WTC11 (cell line): ENCODE measurements around the gene SNX19. TPM values are rescaled to one million over a fixed set of nuclear protein-coding genes. Genes with fewer than 3 reads are reported as not detected.

Experiments used
- ATAC-seq: fragments of 200-7000 bp; cut with Tn5 transposase; 2 replicates; pipeline ENCODE4 v1.10.0; 2021; ENCODE audit warnings: mild to moderate bottlenecking, moderate library complexity
- CTCF ChIA-PET: fragments of 300-600 bp; sonication (Branson Sonifier 250); formaldehyde crosslinking; loops from one replicate; lab custom pipeline; 2021; ENCODE audit warnings: antibody characterized with exemption; lab: Charles Lee
- POLR2A ChIA-PET: fragments of 350-600 bp; sonication (Branson Sonifier 250); formaldehyde crosslinking; loops from one replicate; lab custom pipeline; 2021; ENCODE audit warnings: antibody characterized with exemption; lab: Charles Lee
- DNase-seq: peaks from one replicate; pipeline ENCODE4 v3.0.0; 2021; ENCODE audit warnings: low spot score
- H3K27ac Mint-ChIP-seq: 2 replicates; pipeline ENCODE4 v1.8.0; 2021; ENCODE audit warnings: mixed read lengths
- H3K27me3 Mint-ChIP-seq: 2 replicates; pipeline ENCODE4 v1.8.0; 2021; ENCODE audit warnings: low read depth, mild to moderate bottlenecking, moderate library complexity, mixed read lengths
- H3K36me3 Mint-ChIP-seq: 2 replicates; pipeline ENCODE4 v1.8.0; 2021; ENCODE audit warnings: mixed read lengths
- H3K4me1 Mint-ChIP-seq: 2 replicates; pipeline ENCODE4 v1.8.0; 2022; ENCODE audit warnings: mixed read lengths
- H3K4me3 Mint-ChIP-seq: 2 replicates; pipeline ENCODE4 v1.8.0; 2021; ENCODE audit warnings: mild to moderate bottlenecking, moderate library complexity, mixed read lengths
- H3K9me3 Mint-ChIP-seq: 2 replicates; pipeline ENCODE4 v1.8.0; 2021; ENCODE audit warnings: mixed read lengths
- CBFB ChIP-seq: sonication (generic); formaldehyde crosslinking; IDR thresholded peaks from 2 replicates; pipeline ENCODE4 v1.8.1; 2022; ENCODE audit warnings: mild to moderate bottlenecking, low read depth, missing genetic modification reagents
- CREB1 ChIP-seq: sonication (generic); formaldehyde crosslinking; IDR thresholded peaks from 2 replicates; pipeline ENCODE4 v1.8.0; 2023; ENCODE audit warnings: mild to moderate bottlenecking, missing genetic modification reagents
- FOXP1 ChIP-seq: sonication (generic); formaldehyde crosslinking; IDR thresholded peaks from 2 replicates; pipeline ENCODE4 v1.8.0; 2022; ENCODE audit warnings: missing genetic modification reagents, mild to moderate bottlenecking, moderate library complexity, borderline replicate concordance
- HMGA2 ChIP-seq: fragments of 250-450 bp; sonication (Bioruptor Pico); IDR thresholded peaks from 2 replicates; pipeline ENCODE4 v1.4.0; 2021; ENCODE audit warnings: mild to moderate bottlenecking, moderate library complexity
- JAZF1 ChIP-seq: fragments of 250-450 bp; sonication (Bioruptor Pico); IDR thresholded peaks from 2 replicates; pipeline ENCODE4 v1.9.0; 2021; ENCODE audit warnings: moderate library complexity, mild to moderate bottlenecking, inconsistent platforms
- NFYB ChIP-seq: sonication (generic); formaldehyde crosslinking; conservative IDR thresholded peaks from 2 replicates; pipeline ENCODE4 v1.8.0; 2022; ENCODE audit warnings: low read depth, missing genetic modification reagents
- NR2C2 ChIP-seq: sonication (generic); formaldehyde crosslinking; IDR thresholded peaks from 2 replicates; pipeline ENCODE4 v1.8.0; 2022; ENCODE audit warnings: mild to moderate bottlenecking, missing genetic modification reagents
- OVOL2 ChIP-seq: fragments of 250-450 bp; sonication (Bioruptor Pico); IDR thresholded peaks from 2 replicates; pipeline ENCODE4 v1.9.0; 2021; ENCODE audit warnings: mild to moderate bottlenecking, borderline replicate concordance
- RORB ChIP-seq: fragments of 250-450 bp; sonication (Bioruptor Pico); IDR thresholded peaks from 2 replicates; pipeline ENCODE4 v1.9.0; 2021; ENCODE audit warnings: mild to moderate bottlenecking
- SMAD3 ChIP-seq: sonication (generic); formaldehyde crosslinking; IDR thresholded peaks from 2 replicates; pipeline ENCODE4 v1.8.0; 2022; ENCODE audit warnings: missing genetic modification reagents, mild to moderate bottlenecking, borderline replicate concordance
- TEAD4 ChIP-seq: sonication (generic); formaldehyde crosslinking; IDR thresholded peaks from 2 replicates; pipeline ENCODE4 v1.8.0; 2022; ENCODE audit warnings: mild to moderate bottlenecking, missing genetic modification reagents
- ZNF138 ChIP-seq: sonication (generic); formaldehyde crosslinking; conservative IDR thresholded peaks from 2 replicates; pipeline ENCODE4 v1.8.1; 2022; ENCODE audit warnings: mild to moderate bottlenecking, moderate library complexity, missing genetic modification reagents
- ZNF232 ChIP-seq: sonication (generic); formaldehyde crosslinking; IDR thresholded peaks from 2 replicates; pipeline ENCODE4 v1.8.0; 2022; ENCODE audit warnings: mild to moderate bottlenecking, missing genetic modification reagents
- ZNF317 ChIP-seq: sonication (generic); formaldehyde crosslinking; IDR thresholded peaks from 2 replicates; pipeline ENCODE4 v1.8.1; 2023; ENCODE audit warnings: low read depth, mild to moderate bottlenecking, moderate library complexity, missing genetic modification reagents, borderline replicate concordance
- total RNA-seq: library from RNA; stranded (reverse); gene quantifications from 3 replicates; pipeline ENCODE4 v1.2.3, GENCODE V29; 2021
- TF ChIP-seq, protein P1 (sequence below): sonication (generic); formaldehyde crosslinking; conservative IDR thresholded peaks from 2 replicates; pipeline ENCODE4 v1.8.1; 2023; ENCODE audit warnings: mild to moderate bottlenecking, low read depth, missing genetic modification reagents, moderate library complexity
- TF ChIP-seq, protein P2 (sequence below): fragments of 250-450 bp; sonication (Bioruptor Pico); IDR thresholded peaks from 2 replicates; pipeline ENCODE4 v2.1.2; 2022; ENCODE audit warnings: mild to moderate bottlenecking, moderate library complexity
- TF ChIP-seq, protein P3 (sequence below): fragments of 250-450 bp; sonication (Bioruptor Pico); IDR thresholded peaks from 2 replicates; pipeline ENCODE4 v1.9.0; 2021; ENCODE audit warnings: moderate library complexity, mild to moderate bottlenecking, inconsistent platforms, borderline replicate concordance
- TF ChIP-seq, protein P4 (sequence below): fragments of 250-450 bp; sonication (Bioruptor Pico); IDR thresholded peaks from 2 replicates; pipeline ENCODE4 v1.8.0; 2021; ENCODE audit warnings: mild to moderate bottlenecking
- TF ChIP-seq, protein P5 (sequence below): sonication (generic); formaldehyde crosslinking; IDR thresholded peaks from 2 replicates; pipeline ENCODE4 v1.8.0; 2022; ENCODE audit warnings: mild to moderate bottlenecking, missing genetic modification reagents
- TF ChIP-seq, protein P6 (sequence below): sonication (generic); formaldehyde crosslinking; IDR thresholded peaks from 2 replicates; pipeline ENCODE4 v1.8.0; 2023; ENCODE audit warnings: missing genetic modification reagents
- TF ChIP-seq, protein P7 (sequence below): fragments of 250-450 bp; sonication (Bioruptor Pico); IDR thresholded peaks from 2 replicates; pipeline ENCODE4 v1.9.0; 2021; ENCODE audit warnings: mild to moderate bottlenecking

The SNX19 gene
- total RNA-seq, 1 experiment from 2014 or later = 25.2 TPM

DNA sequence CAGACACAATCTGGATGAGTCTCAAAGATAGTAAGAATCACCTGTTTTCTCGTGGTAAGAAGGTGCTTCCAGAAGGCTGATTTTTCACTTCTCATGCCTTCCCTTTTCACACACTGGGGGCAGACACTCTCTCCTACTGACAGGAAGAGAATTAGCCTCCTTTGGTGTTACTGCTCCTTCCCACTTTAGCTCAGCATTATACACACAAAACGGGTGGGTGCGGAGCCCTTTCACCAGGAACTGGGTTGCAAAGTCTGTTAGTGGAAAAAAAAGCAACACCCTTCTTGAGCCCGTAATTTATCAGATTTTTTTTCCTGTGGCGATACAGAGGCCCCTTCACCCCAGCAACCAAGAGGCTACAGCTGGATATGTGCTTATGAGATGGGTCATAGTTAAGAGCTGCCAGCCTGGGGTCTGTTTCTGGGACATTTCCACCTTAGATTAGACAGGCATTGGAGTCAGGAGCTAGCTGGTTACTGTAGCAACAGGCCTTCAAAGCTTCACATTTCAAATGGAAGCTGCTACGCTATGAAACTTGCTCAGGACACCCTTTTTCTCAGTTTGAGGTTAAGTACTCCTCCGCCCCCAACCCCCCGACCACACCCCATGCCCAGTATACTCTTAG lies 48.1 kb downstream of the SNX19 start:
- H3K4me1 Mint-ChIP-seq = peaks cover 4% of the 10 kb centered on the region
- POLR2A ChIA-PET = no interaction called here
- H3K36me3 Mint-ChIP-seq = no peaks in the 10 kb centered on the region

DNA sequence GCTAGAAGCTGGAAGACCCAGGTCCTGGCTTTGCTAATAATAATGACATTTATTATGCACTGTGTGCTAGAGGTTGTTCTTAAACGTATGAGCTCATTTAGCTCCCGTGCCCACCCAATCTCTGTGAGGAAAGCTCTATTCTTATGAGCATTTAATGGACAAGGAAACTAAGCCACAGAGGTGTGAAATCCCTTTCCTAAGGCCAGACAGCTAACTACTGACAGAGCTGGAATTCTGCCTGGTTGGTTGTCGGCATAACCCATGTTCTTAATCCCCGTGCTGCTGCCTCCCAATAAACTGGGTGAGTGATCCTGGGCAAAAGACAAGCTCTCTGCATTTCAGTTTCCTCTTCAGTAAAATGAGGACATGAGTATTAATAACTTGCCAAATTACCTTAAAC lies 49.4 kb downstream of the SNX19 start:
- no peaks in the 10 kb centered on the region for H3K9me3 Mint-ChIP-seq
- ChIA-PET POLR2A (no interaction called here), CTCF (interaction anchor here (1.0 to 1.1 kb wide), 2 partner anchors 432 to 436 kb away, joined by 4 read pairs; no protein-coding TSS in a partner anchor)
- no peak overlapping the region for H3K27ac Mint-ChIP-seq
- H3K4me1 Mint-ChIP-seq = peaks cover 4% of the 10 kb centered on the region
- no peaks in the 10 kb centered on the region for H3K36me3 Mint-ChIP-seq
- peaks cover 4% of the 10 kb centered on the region; the same call in 1 of the 2 replicates for H3K27me3 Mint-ChIP-seq
- H3K4me3 Mint-ChIP-seq = no peak overlapping the region
- ATAC-seq = no peak
- DNase-seq = no peak
- TF ChIP-seq FOXP1 (CRISPR knock-in tag) (no peak), OVOL2 (CRISPR knock-in tag) (no peak), RORB (no peak), NFYB (CRISPR knock-in tag) (no peak), SMAD3 (CRISPR knock-in tag) (no peak), ZNF317 (CRISPR knock-in tag) (no peak), HMGA2 (no peak), ZNF138 (CRISPR knock-in tag) (no peak), JAZF1 (CRISPR knock-in tag) (no peak), CBFB (CRISPR knock-in tag) (no peak)
- TF ChIP-seq, protein P1, sequence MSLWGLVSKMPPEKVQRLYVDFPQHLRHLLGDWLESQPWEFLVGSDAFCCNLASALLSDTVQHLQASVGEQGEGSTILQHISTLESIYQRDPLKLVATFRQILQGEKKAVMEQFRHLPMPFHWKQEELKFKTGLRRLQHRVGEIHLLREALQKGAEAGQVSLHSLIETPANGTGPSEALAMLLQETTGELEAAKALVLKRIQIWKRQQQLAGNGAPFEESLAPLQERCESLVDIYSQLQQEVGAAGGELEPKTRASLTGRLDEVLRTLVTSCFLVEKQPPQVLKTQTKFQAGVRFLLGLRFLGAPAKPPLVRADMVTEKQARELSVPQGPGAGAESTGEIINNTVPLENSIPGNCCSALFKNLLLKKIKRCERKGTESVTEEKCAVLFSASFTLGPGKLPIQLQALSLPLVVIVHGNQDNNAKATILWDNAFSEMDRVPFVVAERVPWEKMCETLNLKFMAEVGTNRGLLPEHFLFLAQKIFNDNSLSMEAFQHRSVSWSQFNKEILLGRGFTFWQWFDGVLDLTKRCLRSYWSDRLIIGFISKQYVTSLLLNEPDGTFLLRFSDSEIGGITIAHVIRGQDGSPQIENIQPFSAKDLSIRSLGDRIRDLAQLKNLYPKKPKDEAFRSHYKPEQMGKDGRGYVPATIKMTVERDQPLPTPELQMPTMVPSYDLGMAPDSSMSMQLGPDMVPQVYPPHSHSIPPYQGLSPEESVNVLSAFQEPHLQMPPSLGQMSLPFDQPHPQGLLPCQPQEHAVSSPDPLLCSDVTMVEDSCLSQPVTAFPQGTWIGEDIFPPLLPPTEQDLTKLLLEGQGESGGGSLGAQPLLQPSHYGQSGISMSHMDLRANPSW = no peak
- TF ChIP-seq, protein P2, sequence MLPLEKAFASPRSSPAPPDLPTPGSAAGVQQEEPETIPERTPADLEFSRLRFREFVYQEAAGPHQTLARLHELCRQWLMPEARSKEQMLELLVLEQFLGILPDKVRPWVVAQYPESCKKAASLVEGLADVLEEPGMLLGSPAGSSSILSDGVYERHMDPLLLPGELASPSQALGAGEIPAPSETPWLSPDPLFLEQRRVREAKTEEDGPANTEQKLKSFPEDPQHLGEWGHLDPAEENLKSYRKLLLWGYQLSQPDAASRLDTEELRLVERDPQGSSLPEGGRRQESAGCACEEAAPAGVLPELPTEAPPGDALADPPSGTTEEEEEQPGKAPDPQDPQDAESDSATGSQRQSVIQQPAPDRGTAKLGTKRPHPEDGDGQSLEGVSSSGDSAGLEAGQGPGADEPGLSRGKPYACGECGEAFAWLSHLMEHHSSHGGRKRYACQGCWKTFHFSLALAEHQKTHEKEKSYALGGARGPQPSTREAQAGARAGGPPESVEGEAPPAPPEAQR (CRISPR knock-in tag) = no peak
- TF ChIP-seq, protein P3, sequence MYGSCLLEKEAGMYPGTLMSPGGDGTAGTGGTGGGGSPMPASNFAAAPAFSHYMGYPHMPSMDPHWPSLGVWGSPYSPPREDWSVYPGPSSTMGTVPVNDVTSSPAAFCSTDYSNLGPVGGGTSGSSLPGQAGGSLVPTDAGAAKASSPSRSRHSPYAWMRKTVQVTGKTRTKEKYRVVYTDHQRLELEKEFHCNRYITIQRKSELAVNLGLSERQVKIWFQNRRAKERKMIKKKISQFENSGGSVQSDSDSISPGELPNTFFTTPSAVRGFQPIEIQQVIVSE (CRISPR knock-in tag) = no peak
- TF ChIP-seq, protein P4, sequence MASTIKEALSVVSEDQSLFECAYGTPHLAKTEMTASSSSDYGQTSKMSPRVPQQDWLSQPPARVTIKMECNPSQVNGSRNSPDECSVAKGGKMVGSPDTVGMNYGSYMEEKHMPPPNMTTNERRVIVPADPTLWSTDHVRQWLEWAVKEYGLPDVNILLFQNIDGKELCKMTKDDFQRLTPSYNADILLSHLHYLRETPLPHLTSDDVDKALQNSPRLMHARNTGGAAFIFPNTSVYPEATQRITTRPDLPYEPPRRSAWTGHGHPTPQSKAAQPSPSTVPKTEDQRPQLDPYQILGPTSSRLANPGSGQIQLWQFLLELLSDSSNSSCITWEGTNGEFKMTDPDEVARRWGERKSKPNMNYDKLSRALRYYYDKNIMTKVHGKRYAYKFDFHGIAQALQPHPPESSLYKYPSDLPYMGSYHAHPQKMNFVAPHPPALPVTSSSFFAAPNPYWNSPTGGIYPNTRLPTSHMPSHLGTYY = no peak
- TF ChIP-seq, protein P5, sequence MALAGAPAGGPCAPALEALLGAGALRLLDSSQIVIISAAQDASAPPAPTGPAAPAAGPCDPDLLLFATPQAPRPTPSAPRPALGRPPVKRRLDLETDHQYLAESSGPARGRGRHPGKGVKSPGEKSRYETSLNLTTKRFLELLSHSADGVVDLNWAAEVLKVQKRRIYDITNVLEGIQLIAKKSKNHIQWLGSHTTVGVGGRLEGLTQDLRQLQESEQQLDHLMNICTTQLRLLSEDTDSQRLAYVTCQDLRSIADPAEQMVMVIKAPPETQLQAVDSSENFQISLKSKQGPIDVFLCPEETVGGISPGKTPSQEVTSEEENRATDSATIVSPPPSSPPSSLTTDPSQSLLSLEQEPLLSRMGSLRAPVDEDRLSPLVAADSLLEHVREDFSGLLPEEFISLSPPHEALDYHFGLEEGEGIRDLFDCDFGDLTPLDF (CRISPR knock-in tag) = no peak
- TF ChIP-seq, protein P6, sequence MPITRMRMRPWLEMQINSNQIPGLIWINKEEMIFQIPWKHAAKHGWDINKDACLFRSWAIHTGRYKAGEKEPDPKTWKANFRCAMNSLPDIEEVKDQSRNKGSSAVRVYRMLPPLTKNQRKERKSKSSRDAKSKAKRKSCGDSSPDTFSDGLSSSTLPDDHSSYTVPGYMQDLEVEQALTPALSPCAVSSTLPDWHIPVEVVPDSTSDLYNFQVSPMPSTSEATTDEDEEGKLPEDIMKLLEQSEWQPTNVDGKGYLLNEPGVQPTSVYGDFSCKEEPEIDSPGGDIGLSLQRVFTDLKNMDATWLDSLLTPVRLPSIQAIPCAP (CRISPR knock-in tag) = no peak

More for the DNA sequence above, 48.1 kb downstream of the SNX19 start:
- no peak overlapping the region for H3K27ac Mint-ChIP-seq
- no peak overlapping the region for H3K4me3 Mint-ChIP-seq
- TF ChIP-seq, protein P3 (CRISPR knock-in tag) = no peak
- TF ChIP-seq TEAD4 = no peak
- TF ChIP-seq, protein P7, sequence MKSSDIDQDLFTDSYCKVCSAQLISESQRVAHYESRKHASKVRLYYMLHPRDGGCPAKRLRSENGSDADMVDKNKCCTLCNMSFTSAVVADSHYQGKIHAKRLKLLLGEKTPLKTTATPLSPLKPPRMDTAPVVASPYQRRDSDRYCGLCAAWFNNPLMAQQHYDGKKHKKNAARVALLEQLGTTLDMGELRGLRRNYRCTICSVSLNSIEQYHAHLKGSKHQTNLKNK = no peak
- no peak for TF ChIP-seq NR2C2 (CRISPR knock-in tag)
- no peak for TF ChIP-seq FOXP1 (CRISPR knock-in tag)
- no peak for TF ChIP-seq CREB1
- no peak for TF ChIP-seq ZNF232 (CRISPR knock-in tag)
- ATAC-seq (peak; percentile 20; the same call in 1 of the 2 replicates), DNase-seq (no peak)
- CTCF ChIA-PET = interaction anchor here (0.6 to 1.3 kb wide), 6 partner anchors 10 to 437 kb away, joined by 3 to 5 read pairs (median 4); partner anchors contain the start of gene SNX19
- H3K27me3 Mint-ChIP-seq = no peaks in the 10 kb centered on the region
- no peaks in the 10 kb centered on the region for H3K9me3 Mint-ChIP-seq
